COR-L47 (cell line): ENCODE measurements around the gene ARG2.
"Not testable (repeated sequence)": the region's sequence is repeated elsewhere in the genome, so short reads cannot be mapped to it uniquely, and the experiment has no call there.

ENCODE experiments used
- DNase-seq: peaks from one replicate; lab custom pipeline; 2025; lab: John Stamatoyannopoulos, UW

ARG2 gene

GRCh38 chr14:67586369-67586768, 33.4 kb upstream of the ARG2 start:
- DNase-seq = no peak

- no peak for DNase-seq
Observed at GRCh38 chr14:67589204-67589770, 30.4 kb upstream of the ARG2 start.

- DNase-seq = not testable (repeated sequence)
Observed at GRCh38 chr14:67593650-67594049, 26.1 kb upstream of the ARG2 start.

- DNase-seq = no peak
Observed at GRCh38 chr14:67595392-67595791, 24.3 kb upstream of the ARG2 start.

- peak; percentile 82 for DNase-seq
Observed at GRCh38 chr14:67599698-67600561, 19.8 kb upstream of the ARG2 start, which contains the start of gene PIGH. PIGH (minus strand) TSS chr14:67600268; CDS start chr14:67600203, 65 bp downstream.

GRCh38 chr14:67600562-67600974, 19.2 kb upstream of the ARG2 start:
- DNase-seq = not testable (repeated sequence)

GRCh38 chr14:67602076-67602475, 17.6 kb upstream of the ARG2 start:
- DNase-seq = no peak

- DNase-seq = no peak
Observed at GRCh38 chr14:67602995-67603545, 16.6 kb upstream of the ARG2 start.

- no peak for DNase-seq
Observed at GRCh38 chr14:67607646-67608045, 12.1 kb upstream of the ARG2 start.

GRCh38 chr14:67609642-67610310, 9.9 kb upstream of the ARG2 start:
- no peak for DNase-seq

GRCh38 chr14:67610491-67610890, 9.2 kb upstream of the ARG2 start:
- no peak for DNase-seq

GRCh38 chr14:67618617-67619063, 1.1 kb upstream of the ARG2 start:
- DNase-seq = peak; percentile 34

GRCh38 chr14:67620217-67620785, 581 bp downstream of the ARG2 start:
- DNase-seq = peak; percentile 24

GRCh38 chr14:67622675-67623074, 3.0 kb downstream of the ARG2 start:
- no peak for DNase-seq

- no peak for DNase-seq
Observed at GRCh38 chr14:67623114-67623513, 3.4 kb downstream of the ARG2 start.

- not testable (repeated sequence) for DNase-seq
Observed at GRCh38 chr14:67626131-67626530, 6.4 kb downstream of the ARG2 start.

- no peak for DNase-seq
Observed at GRCh38 chr14:67627519-67627918, 7.8 kb downstream of the ARG2 start.

GRCh38 chr14:67630186-67630585, 10.5 kb downstream of the ARG2 start:
- DNase-seq = no peak

- DNase-seq = no peak
Observed at GRCh38 chr14:67630938-67631337, 11.2 kb downstream of the ARG2 start.

- no peak for DNase-seq
Observed at GRCh38 chr14:67633451-67634147, 13.9 kb downstream of the ARG2 start.

GRCh38 chr14:67636361-67636919, 16.7 kb downstream of the ARG2 start:
- DNase-seq = no peak
